ENCODE measurements around the gene CCR5AS.

CCR5AS gene

GRCh38 chr3:46398186-46398955 lies 8.5 kb downstream of the CCR5AS start:
- H4K8ac ChIP-seq (replicated peaks; ENCODE audit: insufficient read length, low read depth, low read length), result no peak overlapping the region
- H3K4ac ChIP-seq (ENCODE audit: low read depth, low read length), result no peak overlapping the region
- no peak overlapping the region for H2AFZ ChIP-seq (ENCODE audit: low read length)
- H3T11ph ChIP-seq (ENCODE audit: low read length), result no peak overlapping the region
- H3K9ac ChIP-seq (ENCODE audit: extremely low read depth, insufficient read length, low read length), result no peak overlapping the region
- H2BK120ac ChIP-seq (ENCODE audit: low read depth, low read length, poor library complexity, severe bottlenecking), result no peak overlapping the region
- H3K4me1 Mint-ChIP-seq, result peaks cover 4 to 9% of the 10 kb centered on the region in 2 experiments
- no peak overlapping the region for H2BK12ac ChIP-seq (ENCODE audit: insufficient read length, low read depth, low read length)
- H3K79me2 ChIP-seq (ENCODE audit: insufficient read depth, low read length), result no peaks in the 10 kb centered on the region
- no peaks in the 10 kb centered on the region for H3K36me3 Mint-ChIP-seq (ENCODE audit: insufficient read depth in 1 of 3, low read depth in 3 of 3)
- H3K18ac ChIP-seq (ENCODE audit: insufficient read length, low read depth, low read length), result no peak overlapping the region
- H3K79me1 ChIP-seq (ENCODE audit: insufficient read depth, low read depth, low read length, poor library complexity, severe bottlenecking), result no peaks in the 10 kb centered on the region
- WGBS (ENCODE audit: extremely low coverage, insufficient read length, low lambda C conversion rate), result no CpG with 5 or more reads among the region's 6 CpGs
- H3K56ac ChIP-seq (ENCODE audit: insufficient read length, low read depth, low read length), result no peak overlapping the region
- H3K9me3 Mint-ChIP-seq, result no peaks in the 10 kb centered on the region
- H3K9me3 ChIP-seq (ENCODE audit: control insufficient read depth, low read depth, low read length), result no peaks in the 10 kb centered on the region
- H3K14ac ChIP-seq (ENCODE audit: insufficient read depth, low read length), result no peak overlapping the region
- no peaks in the 10 kb centered on the region for H4K20me1 ChIP-seq (ENCODE audit: control insufficient read depth, insufficient read depth, insufficient read length)
- H3K27me3 Mint-ChIP-seq (ENCODE audit: low read depth), result peaks cover 5% of the 10 kb centered on the region
- no peak overlapping the region for H2BK5ac ChIP-seq (ENCODE audit: insufficient read length, low read length)
- H3K27me3 ChIP-seq (ENCODE audit: insufficient read depth, low read length), result no peaks in the 10 kb centered on the region
- H3K4me1 ChIP-seq (ENCODE audit: insufficient read depth, low read length), result no peaks in the 10 kb centered on the region
- TF ChIP-seq CTCF (conservative IDR thresholded peaks at IDR 0.05), result no peak
- no peak overlapping the region for H4K91ac ChIP-seq (ENCODE audit: insufficient read length, low read depth, low read length)
- no peak overlapping the region for H3K23ac ChIP-seq (ENCODE audit: insufficient read length, low read depth, low read length)
- no peak overlapping the region for H2BK15ac ChIP-seq (ENCODE audit: low read depth, low read length)
- H3K4me2 ChIP-seq (ENCODE audit: insufficient read depth, insufficient read length, low read length), result no peak overlapping the region
- DNase-seq, result no peak
- H3K4me3 Mint-ChIP-seq, result no peak overlapping the region
- no peaks in the 10 kb centered on the region for H3K23me2 ChIP-seq (ENCODE audit: insufficient read length, low read depth, low read length, poor library complexity, severe bottlenecking)
- no peak overlapping the region for H2AK5ac ChIP-seq (ENCODE audit: insufficient read length, low read length)
- H4K5ac ChIP-seq (ENCODE audit: insufficient read length, low read depth, low read length), result no peak overlapping the region
- no peak overlapping the region for H3K27ac ChIP-seq (ENCODE audit: insufficient read length, low read depth, low read length)
- H3K27ac Mint-ChIP-seq, result no peak overlapping the region
- H2BK20ac ChIP-seq (ENCODE audit: low read depth, low read length, poor library complexity, severe bottlenecking), result no peak overlapping the region
